ENCODE data around the gene ARHGAP42.

Gene ARHGAP42

DNA sequence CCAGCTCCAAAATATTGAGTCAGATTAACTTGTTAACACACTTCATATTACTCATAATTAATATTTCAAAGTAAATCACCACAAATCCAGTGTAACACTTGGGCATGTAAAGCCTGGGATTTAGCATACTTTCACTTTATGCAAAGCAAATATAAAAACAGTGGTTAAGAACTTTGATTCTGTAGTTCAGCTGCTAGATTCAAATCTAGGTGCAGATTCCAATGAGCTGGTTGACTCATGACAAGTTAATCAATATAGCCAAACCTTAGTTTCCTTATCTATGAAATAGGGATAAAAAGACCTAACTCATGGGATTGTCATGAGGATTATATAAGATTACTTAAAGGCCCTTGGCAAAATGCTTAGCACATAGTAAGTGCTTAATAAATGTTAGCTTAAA, 45.9 kb downstream of the ARHGAP42 start:
- TF ChIP-seq, protein P1, sequence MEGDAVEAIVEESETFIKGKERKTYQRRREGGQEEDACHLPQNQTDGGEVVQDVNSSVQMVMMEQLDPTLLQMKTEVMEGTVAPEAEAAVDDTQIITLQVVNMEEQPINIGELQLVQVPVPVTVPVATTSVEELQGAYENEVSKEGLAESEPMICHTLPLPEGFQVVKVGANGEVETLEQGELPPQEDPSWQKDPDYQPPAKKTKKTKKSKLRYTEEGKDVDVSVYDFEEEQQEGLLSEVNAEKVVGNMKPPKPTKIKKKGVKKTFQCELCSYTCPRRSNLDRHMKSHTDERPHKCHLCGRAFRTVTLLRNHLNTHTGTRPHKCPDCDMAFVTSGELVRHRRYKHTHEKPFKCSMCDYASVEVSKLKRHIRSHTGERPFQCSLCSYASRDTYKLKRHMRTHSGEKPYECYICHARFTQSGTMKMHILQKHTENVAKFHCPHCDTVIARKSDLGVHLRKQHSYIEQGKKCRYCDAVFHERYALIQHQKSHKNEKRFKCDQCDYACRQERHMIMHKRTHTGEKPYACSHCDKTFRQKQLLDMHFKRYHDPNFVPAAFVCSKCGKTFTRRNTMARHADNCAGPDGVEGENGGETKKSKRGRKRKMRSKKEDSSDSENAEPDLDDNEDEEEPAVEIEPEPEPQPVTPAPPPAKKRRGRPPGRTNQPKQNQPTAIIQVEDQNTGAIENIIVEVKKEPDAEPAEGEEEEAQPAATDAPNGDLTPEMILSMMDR (IDR thresholded peaks at IDR 0.05) = no peak

DNA sequence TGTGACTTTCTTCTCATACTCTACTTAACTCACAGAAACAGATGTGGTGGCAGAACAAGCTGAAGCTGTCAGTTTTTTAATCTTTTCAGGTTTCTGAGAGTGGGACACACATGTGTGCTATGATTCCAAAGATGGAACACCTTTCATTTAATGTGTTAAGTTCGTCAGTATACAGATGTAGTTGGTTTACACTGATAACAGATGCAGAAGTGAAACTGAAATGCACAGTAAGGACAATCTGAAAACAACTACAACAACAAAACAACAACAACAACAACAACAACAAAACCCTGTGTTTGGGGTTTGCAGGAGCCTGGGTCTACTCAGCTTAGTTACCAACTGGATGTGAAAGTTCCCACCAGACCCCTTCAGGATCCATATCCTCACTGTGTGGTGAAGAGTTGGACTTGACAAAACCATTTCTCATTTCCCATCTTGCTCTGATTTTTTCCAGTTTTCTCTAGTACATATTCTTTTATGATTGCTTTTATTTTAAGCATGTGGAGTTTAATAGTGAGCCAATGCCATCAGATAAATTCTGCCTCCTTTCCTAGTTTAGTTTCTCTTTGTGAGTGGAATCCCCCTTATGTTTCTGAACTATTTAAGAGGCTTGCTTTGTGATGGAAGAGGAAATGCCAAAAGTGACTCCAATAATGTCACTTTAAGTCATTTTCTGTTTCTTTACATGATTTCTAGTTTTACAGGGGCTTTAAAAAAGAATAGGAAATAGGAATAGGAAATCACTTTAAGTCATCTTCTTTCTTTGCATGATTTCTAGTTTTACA, 47.8 kb downstream of the ARHGAP42 start:
- TF ChIP-seq, protein P1 (IDR thresholded peaks at IDR 0.05) = no peak

DNA sequence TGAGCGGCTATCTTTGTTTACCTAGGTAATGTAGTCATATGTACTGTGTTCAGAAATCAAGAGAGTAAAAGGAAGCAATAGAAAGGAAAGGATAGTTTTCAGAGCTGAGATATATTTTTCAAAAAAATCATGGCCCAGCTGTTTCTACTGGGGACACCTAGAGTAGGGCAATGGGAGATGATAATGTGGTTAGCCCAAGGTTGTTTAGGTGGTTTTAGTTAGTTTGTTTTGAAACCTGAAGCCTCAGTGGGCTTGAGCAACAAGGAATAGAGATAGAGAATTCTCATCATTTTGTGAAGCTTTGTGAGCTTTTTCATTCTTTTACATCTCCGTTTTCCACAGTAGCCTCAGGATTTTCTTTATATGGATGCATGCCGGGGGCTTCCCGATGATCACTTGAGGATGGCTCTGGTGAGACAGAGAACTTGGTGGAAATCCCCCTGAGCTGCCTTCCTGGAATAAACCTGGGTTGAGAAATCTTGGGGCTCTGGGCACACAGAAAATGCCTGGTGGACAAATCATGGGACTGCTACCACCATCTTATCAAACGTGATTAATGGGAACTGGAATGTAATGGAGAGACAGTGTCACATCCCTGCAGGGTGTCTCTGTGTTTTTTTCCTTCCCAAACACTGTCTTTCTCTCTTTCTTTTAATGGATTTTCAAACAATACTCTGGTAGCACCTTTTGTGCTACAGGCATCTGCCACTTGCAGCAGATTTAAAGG, 49.0 kb downstream of the ARHGAP42 start:
- TF ChIP-seq, protein P1 (IDR thresholded peaks at IDR 0.05) = no peak

DNA sequence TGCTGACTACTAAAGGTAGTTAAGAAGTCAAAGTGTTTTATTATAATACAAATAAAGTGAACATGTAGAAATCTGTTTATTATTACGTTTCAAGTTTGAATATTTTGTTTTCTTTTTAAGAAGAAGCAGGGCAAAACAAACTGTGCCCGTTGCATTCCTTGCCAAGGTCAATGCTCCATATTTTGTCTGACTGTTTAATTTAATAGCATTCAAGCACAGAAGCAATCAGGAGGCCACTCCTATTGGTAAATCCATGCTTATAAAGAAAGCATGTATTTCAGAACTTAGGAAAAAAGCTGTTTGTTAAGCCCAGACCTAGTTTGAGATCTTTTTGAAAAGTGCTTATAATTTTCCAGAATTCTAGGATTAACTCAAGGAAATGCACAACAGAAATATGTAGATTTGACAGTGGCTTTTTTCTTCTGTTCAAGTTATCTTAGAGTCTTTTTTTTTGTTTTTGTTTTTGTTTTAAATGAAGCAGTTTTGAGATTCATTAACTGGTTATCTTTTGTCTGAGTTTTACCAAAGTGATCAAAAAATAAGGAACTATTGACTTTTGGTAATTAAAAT, 51.7 kb downstream of the ARHGAP42 start:
- TF ChIP-seq, protein P1 (IDR thresholded peaks at IDR 0.05) = no peak

DNA sequence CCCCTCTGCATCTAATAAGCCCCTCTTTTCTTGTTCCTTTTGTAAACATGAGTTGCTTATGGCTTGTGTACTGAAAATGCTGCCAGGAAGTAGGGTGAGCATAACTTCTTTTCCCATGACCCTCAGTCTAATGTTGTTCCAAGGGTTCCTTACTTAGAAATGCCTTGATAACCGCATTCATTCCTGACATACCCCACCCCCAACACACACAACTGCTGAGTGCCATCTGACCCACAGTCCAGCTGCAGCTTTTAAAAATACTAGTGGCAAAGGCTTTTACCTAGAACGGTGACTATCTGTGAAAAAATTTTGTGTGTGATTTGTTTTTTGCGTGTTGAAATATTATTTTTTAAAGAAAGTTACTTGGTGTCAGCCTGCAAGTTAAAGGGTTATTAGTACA, 52.6 kb downstream of the ARHGAP42 start:
- TF ChIP-seq, protein P1 (IDR thresholded peaks at IDR 0.05) = no peak

DNA sequence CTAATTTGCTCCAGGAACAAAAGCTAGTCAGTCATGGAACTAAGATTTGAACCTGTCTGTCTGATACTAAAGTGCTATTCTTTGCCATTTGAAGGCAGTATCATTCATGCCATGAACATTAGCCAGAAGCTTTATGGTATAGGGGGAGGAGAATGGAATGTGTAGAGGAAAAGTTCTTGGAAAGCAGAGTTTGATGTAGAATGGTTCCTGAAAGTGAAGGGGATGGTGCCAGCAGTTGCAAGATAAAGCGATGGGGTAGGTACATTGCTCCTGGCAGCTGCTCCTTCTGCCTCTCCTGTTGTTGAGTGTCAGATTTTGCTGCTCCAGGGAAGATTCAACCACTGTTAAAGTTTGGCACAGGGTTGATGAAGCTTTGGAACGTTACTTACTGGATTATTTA, 53.4 kb downstream of the ARHGAP42 start:
- TF ChIP-seq, protein P1 (IDR thresholded peaks at IDR 0.05) = no peak

DNA sequence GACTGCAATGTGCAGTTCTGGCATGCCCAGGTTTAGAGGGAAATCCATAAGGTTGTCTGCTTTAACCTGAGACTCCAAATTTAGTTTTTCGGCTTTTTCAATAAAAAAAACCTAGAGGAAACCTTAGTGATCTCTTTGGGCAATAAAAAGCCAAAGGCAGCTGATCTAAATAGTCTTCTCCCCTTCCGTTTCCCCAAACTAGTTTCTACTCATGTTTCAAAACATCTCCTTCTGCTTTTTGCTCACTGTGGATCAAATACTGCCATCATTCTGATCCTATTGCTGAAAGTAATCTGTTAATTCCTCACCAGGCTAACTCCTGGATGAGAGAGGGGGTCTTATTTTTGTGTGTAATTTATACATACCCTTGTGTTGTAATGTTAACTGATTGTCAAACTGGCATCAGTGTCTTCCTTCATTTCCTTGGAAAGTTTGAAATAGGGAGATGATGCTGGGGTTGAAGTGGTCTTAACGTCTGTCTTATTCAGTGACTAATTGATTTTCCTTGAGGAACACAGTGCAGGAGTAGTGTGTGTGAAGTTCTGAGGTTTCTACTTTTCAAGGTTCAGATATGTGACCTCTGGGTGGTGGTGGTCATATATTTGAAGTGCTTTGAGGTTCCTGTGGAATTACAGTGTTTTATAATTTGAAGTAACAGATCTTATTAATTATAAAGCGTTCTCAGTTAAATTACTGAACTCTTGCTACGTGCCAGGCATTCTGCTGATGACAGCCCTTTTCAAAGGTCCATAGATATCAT, 55.0 kb downstream of the ARHGAP42 start:
- TF ChIP-seq, protein P1 (IDR thresholded peaks at IDR 0.05) = no peak
